ENCODE data around the gene BBX.

Gene BBX

GRCh38 chr3:107654218-107654617, 131.5 kb downstream of the BBX start:
- no peak for DNase-seq (ENCODE audit: low spot score)

- no peak for DNase-seq (ENCODE audit: low spot score)
Measured at GRCh38 chr3:107657971-107658370, 135.2 kb downstream of the BBX start.

- DNase-seq (ENCODE audit: low spot score) = no peak
Measured at GRCh38 chr3:107660306-107660976, 137.7 kb downstream of the BBX start.

GRCh38 chr3:107661447-107662123, 138.8 kb downstream of the BBX start:
- DNase-seq (ENCODE audit: low spot score) = no peak

- DNase-seq (ENCODE audit: low spot score) = no peak
Measured at GRCh38 chr3:107662124-107662507, 139.4 kb downstream of the BBX start.

GRCh38 chr3:107662586-107662985, 139.8 kb downstream of the BBX start:
- no peak for DNase-seq (ENCODE audit: low spot score)

GRCh38 chr3:107663266-107663665, 140.5 kb downstream of the BBX start:
- DNase-seq (ENCODE audit: low spot score) = no peak

- DNase-seq (ENCODE audit: low spot score) = no peak
Measured at GRCh38 chr3:107664614-107665013, 141.9 kb downstream of the BBX start.

- DNase-seq (ENCODE audit: low spot score) = no peak
Measured at GRCh38 chr3:107665351-107665750, 142.6 kb downstream of the BBX start.

- no peak for DNase-seq (ENCODE audit: low spot score)
Measured at GRCh38 chr3:107666853-107667252, 144.1 kb downstream of the BBX start.

- DNase-seq (ENCODE audit: low spot score) = no peak
Measured at GRCh38 chr3:107668416-107668815, 145.7 kb downstream of the BBX start.

GRCh38 chr3:107668963-107669362, 146.2 kb downstream of the BBX start:
- DNase-seq (ENCODE audit: low spot score) = no peak

GRCh38 chr3:107669669-107670068, 146.9 kb downstream of the BBX start:
- DNase-seq (ENCODE audit: low spot score) = no peak

GRCh38 chr3:107670986-107671385, 148.2 kb downstream of the BBX start:
- no peak for DNase-seq (ENCODE audit: low spot score)

GRCh38 chr3:107674371-107674770, 151.6 kb downstream of the BBX start:
- no peak for DNase-seq (ENCODE audit: low spot score)

- DNase-seq (ENCODE audit: low spot score) = no peak
Measured at GRCh38 chr3:107675233-107675900, 152.6 kb downstream of the BBX start.

GRCh38 chr3:107676469-107677309, 153.9 kb downstream of the BBX start:
- DNase-seq (ENCODE audit: low spot score) = no peak

- DNase-seq (ENCODE audit: low spot score) = no peak
Measured at GRCh38 chr3:107679921-107680320, 157.2 kb downstream of the BBX start.

GRCh38 chr3:107680698-107681097, 157.9 kb downstream of the BBX start:
- no peak for DNase-seq (ENCODE audit: low spot score)

GRCh38 chr3:107681396-107681795, 158.6 kb downstream of the BBX start:
- DNase-seq (ENCODE audit: low spot score) = no peak

GRCh38 chr3:107682580-107682979, 159.8 kb downstream of the BBX start:
- DNase-seq (ENCODE audit: low spot score) = no peak

GRCh38 chr3:107683447-107683846, 160.7 kb downstream of the BBX start:
- no peak for DNase-seq (ENCODE audit: low spot score)
